Activated CD4-positive, alpha-beta T cell treated with anti-CD3 and anti-CD28 coated beads for 24 hours (primary cell): ENCODE results near the gene CACNA1I.

Experiments
- DNase-seq, 2 donors: peaks; one replicate each; pipeline ENCODE4 v3.0.0-alpha.2; 2020; ENCODE audit warnings: low read depth in 2 of 2

The CACNA1I gene

DNA sequence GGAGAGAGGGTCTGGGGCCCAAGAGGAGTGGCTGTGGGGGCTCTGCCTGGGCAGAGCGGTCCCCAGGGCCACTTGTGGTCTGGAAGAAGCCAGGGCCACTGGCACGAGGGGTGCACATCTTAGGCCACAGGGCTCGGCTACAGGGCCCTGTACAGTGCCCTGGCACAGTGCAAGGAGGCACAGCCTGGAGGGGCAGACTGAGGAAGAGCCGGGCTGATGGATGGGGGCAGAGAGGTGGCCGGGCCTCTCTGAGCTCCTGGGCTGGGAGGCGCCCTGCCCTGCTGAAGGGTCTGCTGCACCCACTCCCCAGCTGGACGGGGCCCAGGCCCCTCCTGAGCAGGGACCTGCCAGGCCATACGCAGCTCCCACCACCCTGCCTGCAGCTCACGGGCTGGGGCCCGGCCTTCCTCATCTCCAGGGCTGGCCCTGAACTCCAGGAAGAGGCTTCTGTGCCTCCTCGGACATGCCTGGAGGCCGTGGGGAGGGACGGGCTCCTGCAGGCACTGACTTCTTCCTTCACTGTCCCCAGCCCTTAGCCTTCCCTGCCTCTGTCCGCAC is 123.5 kb downstream of the CACNA1I start:
- no peak for DNase-seq

DNA sequence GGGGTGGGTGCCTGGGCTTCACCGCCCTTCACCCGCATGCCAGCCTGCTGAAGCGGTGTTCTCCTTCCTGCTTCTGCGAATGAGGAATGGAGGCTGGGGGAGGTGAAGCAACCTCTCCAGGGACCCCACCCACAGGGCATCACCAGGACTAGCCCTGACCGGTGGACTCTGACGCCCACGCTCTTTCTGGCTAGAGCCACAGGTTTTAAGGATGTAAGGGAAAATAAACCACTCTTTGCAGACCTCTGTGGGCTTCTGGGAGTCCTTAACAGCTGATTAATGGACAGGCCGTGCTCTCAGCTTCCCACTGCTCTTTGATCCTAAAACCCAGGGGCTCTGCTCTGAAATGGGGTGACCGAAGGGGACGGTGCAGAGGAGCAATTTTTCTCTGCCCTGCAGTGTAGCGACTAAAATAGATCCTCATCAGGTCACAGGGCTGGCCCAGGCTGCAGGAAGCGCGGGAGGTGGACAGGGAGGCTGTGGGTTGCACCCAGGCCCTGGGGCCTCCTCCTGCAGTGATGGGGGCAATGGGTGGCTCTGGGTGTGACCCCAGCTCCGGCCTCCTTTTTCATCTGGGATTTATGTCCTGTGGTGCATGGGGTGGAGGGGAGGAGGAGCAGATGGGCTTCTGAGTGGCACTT is 127.4 kb downstream of the CACNA1I start:
- no peak for DNase-seq

DNA sequence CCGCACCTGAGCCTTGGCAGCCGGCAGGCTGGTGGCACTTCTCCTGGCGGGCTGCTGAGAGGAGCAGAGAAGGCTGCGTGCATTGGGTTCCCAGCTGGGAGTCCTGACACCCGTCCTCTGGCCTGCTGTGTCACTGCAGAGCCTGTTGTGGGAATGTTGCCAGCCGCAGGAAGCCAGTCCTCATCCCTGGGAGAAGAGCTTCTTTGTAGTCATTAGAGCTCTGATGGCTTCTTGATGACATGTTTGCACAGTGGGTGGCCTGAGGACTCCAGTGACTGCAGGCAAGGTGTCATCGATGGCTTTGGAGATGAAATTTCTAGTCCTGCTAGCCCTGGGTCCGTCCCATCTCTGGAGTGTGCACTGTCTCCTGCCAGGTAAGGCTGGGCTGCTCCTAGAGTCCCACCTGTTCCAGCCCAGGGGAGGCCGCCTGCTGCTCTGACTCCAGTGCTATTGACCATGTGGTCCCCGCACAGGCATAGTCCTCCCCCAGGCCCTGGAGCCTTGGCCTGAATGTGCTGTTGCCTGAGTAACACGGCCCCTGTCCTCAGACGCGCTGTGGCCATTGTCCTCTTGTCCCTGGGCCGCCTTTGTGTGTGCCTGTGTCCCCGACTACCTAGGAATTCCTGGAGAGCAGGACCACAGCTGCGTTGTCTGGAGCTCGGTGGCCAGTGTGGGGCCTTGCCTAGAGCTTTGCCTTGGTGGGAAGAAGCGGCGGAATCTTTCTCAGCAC is 129.2 kb downstream of the CACNA1I start:
- no peak for DNase-seq

DNA sequence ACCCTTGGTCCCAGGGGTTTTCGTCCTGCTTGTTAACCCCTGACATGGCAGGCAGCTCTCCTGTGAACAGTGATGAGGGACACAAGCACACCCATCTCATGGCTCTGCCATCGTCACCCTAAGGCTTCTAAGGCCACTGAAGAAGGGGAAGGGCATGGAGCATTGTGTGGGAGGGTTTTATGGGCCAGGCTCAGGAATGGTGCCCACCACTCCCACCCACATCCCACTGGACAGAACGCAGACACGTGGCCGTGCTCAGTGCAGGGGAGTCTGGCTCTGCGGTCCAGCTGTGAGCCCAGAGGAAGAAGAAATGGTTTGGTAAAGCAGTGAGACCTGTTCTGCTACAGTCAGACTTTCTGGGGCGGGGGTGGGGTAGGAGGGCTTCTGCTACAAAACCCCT is 130.0 kb downstream of the CACNA1I start:
- DNase-seq: no peak

DNA sequence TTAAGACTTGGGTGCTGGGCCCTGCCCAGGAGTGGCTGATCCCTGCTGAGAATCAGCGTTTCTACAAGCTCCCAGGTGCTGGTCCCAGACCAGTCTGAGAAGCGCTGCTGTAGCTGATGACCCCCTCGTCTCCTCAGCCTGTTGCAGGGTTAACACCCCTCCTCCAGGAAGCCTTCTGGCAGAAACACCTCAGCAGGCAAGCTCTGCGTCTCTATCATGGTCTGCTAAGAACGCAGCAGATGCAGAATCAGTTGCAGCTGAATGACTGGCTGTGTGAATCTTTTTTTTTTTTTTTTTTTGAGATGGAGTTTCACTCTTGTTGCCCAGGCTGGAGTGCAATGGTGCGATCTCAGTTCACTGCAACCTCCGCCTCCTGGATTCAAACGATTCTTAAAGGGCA is 132.5 kb downstream of the CACNA1I start:
- DNase-seq: no peak

DNA sequence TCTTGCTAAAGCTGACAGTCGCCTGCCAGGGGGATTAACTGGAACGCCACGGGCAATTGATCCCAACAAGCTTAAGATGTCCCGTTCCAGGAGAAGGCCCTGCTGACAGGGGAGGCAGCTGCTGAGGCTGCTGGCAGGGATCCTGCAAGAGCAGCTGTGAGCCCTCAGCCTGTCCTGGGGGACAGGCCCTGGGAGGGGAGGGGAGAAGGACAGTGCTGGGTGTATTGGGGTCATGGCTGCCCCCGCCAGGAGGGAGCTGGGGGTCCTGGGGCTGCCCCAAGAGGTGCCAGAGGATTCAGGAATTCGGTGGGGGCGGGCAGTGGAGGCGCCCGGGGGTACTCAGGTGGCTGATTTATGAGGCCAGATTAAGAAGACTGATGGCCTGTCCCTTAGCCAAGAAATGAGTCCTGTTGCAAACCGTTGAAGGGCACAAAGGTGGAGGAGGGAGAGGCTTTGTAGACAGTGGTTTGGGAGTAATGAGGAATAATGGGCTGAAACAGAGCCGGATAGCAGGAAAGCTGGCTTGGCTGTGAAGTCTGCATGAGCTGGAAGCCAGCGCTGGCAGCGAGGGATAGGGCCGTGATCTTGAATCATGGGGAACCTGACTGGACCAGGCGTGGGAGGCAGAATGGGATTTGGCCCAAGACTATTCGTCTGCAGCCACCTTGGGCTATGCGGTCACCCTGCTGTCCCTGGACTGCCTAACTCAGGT is 133.5 kb downstream of the CACNA1I start:
- no peak for DNase-seq

DNA sequence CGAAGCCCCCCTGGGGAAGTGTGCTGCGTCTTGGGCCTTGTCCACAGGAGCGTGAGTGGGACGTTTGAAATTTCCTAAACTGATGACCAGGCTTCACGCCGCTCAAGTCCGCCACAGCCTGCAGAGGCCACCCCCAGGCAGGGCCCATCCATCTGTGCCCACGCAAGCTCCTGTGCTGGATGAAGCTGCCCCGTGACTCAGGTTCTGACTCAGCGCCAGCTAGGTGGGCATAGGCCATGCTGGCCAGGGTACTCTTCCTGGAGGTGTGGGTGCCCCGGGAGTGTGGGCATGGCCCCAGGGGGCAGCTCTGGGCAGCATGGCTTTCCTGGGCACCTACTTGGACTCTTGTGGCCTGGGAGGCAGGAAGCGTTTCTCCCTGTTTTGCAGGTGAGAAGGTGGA is 134.8 kb downstream of the CACNA1I start:
- DNase-seq: no peak

DNA sequence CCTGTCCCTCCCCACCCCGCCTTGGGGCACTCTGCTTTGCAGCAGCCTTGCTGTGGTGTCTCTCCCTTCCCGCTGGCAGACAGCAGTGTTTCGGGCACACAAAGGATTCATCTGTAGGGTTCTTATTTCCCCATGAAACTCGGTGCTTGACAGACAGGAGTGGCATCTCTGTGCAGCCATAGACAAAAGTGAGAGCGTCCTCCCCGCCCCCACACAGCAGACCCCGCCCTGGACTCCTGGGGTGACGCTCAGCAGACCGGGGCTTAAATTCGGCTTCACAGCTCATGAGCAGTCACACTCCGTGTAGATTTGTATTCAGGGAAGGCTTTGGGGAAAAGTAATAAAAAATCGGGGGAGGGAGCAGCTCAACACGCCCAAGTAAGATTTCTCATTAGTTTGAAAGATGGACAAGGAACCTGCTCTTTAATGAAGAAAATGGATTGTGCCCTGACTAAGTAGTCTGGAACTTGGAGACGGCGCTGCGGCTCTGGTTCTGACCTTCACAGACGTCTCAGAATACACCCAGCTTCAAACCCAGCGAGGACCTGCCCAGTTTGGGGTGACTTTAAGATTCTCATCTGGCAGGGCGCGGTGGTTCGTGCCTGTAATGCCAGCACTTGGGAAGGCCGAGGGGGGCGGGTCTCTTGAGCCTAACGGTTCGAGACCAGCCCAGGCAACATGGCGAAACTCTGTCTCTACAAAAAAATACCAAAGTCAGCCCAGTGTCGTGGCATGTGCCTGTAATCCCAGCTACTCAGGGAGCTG is 136.0 kb downstream of the CACNA1I start:
- DNase-seq: no peak

DNA sequence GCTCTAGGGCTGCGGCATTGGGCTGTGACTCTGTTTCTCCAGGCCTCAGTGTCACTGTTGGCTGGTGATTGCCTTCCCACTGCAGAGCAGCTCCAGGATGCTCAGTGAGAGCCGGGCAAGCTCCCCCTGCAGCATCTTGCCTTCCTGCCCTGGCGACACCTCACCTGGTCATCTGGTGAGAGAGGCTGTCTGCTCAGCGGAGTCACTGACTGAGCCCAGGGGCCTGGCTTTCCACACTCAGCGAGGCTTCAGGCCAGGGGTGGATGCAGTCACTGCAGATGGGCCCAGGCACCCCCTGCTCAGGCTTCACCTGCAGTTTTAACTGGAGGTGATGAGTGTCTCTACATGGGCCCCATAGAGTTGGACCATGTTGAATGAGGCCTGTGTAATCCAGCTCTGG is 136.8 kb downstream of the CACNA1I start:
- DNase-seq: no peak

DNA sequence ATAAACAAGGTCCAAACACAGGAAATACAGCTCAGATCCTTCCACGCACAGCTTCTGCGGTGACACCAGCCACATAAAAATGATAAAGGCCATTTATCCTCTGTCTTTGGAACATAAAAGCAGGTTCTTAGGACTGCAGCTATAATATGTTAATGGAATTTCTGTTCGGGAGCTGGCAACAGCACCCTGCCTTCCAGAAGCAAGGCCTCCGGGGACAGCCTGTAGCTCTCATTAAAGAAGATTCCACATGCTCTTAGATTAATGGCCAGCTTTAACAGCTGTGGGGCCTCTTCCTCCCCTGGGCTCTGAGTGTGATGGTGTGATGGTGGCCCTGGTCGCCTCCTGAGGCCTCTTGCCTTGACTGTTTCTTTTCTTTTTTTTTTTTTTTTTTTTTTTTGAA is 137.3 kb downstream of the CACNA1I start:
- no peak for DNase-seq

DNA sequence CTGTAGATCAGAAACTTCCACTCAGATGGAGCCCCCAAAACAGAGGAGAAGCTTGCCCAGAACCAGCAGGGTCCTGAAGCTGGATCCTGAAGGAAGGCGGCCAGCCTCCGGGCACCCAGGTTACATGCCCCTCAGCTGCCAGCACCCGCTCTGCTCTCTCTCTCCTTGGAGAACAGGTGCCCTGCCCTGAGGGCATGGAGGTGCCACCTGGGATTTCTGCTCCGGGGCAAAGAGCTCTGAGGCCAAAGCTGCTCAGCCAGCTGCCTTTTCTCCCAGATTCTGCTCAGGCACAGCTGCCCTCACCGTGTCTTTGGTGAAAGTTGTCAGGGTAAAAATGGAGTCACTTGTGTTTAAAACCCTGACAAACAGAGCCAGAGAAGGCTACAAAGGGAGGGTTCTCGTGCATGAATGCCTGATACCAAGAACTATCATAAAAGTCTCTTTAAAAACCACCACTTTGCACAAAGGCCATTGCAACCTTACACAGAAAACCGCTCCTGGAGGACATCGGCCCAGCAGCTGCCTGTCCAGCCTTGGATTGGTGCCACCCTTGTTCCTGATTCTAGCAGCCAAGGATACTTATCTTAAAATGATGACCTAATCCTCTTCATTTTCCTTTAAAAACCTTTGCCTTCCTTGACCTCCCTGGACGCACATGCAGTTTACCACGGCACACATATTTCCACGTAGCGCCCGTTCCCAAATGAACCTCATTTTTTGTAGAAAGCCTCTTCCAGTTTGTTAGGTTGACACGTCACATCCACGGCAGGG is 140.0 kb downstream of the CACNA1I start:
- DNase-seq: no peak

DNA sequence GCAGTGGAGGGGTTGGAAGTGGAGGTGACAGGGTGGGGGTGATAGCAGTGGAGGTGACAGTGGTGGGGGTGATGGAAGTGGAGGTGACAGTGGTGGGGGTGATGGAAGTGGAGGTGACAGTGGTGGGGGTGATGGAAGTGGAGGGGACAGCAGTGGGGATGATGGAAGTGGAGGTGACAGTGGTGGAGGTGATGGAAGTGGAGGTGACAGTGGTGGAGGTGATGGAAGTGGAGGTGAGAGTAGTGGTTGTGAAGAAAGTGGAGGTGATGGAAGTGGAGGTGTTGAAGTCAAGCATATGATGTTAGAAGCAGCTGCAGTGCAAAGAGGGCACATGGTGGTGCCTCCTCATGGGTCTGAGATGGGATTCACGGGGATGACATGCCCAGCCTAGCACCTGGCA is 141.5 kb downstream of the CACNA1I start:
- DNase-seq: no peak

DNA sequence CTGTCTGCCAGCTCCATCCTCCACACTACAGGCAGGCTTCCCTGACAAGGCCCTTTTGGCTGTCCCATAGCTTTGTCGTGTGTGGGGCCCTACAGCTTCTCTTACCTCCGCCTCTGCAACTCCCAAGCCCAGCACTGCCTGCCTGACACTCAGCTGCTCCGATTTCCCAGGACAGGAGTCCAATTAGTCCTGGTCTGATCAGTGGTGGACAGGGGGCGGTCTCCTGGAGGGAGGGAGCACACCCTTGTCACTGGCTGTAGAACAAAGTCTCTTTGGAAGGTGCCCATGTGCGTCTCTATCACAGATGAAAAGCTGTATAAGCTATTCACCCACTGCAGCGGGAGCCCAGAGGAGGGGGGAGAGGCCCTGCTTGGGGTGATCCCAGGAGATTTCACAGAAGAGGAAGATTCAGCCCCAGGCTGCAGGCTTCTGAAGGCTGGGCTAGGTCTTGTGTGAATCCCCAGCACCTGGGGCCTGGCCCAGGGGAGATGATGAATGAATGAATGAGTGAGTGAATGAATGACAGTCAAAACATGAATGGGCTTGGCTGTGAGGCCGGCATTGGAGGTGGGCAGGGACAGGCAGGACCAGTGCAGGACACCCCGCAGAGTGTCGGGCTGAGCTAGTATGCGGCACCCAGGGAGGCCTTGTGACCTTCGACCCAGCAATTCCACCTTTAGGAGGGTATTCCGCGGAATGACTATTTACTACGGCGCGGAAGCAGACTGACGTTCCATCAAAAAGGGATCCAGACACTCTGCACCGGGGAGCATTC is 142.4 kb downstream of the CACNA1I start:
- no peak for DNase-seq

DNA sequence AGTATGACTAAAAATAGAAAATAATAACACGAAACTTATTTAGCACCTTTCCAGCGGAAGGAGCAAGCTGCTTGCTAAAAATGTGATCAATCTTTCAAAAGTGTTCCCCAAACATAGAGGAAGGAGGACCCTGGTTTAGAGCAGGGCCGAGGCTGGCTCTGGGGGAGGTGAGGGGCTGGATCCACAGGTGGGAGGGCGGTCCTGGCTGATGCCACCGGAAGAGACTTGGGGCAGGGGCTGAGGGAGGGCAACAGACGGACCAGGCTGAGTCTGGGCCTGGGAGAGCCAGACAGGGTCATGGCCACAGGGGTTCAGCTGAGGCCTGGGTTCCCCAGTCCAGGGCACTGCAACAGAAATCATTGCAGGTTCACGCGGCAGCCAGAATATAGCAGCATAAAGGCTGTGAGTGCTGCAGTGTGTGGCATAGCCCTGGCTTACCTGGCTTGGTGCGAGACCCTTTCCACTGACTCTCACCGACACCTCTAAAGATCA is 143.3 kb downstream of the CACNA1I start:
- DNase-seq: no peak

DNA sequence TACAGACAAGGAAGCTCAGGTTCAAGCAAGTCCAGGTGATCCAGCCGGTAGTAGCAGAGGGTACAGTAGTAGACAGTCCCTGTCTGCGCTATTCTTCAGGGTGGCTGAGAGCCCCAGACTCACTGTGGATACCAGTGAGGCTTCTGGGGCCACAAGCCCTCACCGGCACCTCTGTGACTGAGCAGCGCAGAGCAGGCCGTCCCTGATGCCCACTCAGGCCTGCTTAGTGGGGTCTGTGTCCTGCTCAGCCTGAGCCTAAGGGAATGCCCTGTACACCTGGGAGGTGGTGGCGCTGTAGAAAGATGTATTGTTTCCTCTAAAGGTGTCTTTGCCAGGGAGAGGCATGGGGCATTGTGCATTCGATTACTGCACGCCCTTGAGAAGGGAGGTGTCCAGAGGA is 143.8 kb downstream of the CACNA1I start:
- DNase-seq: no peak

DNA sequence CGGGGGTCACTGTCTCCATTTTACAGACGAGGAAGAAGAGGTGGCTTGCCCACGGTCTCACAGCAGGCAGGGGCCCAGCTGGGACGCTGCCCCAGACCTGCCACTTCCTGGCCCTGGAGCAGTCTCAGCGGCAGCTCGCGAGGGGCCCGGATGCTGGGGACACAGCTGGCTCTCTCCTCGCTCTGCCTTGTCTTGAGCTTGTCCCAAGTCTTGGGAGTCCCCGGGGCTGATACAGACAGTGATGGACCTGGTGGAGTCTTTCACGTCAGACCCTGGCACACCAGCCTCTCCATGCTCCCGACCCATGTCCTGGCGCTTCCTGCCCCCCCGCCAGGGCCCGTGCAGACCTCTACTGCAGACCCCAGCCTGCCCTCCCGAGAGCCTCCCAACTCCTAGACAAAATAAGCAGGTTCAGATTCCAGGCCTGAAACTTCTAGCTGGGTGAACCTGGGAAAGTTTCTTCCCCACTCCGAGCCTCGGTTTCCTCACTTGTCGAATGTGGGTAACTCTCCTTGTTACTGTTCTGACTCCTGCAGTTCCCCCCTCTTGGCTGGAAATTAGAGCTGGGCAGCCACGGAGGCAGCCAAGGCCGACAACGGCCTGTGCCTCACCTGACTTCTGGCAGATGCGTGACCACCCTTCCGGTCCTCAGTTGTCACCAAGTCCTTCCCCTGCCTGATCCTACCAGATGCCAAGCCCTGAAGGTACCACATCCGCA is 145.4 kb downstream of the CACNA1I start:
- DNase-seq: no peak

DNA sequence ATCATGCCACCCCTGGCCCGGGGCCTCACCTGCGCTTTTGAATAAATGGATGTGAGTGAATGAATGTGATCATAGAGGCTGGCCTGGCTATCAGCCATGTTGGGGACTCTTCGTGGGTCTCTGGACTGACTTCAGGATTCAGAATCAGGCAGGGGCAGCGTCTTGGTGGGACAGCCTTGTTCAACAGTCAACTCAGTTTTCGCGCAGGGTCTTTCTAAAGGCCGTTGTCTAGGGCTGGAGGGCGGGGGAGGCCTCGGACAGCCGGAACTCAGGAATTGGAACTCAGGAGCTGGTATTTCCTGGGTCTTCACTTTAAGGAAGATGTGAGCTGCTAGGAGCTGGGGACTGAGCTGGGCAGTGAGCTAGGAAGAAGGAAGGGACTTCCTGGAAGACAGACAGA is 146.0 kb downstream of the CACNA1I start:
- DNase-seq: no peak

DNA sequence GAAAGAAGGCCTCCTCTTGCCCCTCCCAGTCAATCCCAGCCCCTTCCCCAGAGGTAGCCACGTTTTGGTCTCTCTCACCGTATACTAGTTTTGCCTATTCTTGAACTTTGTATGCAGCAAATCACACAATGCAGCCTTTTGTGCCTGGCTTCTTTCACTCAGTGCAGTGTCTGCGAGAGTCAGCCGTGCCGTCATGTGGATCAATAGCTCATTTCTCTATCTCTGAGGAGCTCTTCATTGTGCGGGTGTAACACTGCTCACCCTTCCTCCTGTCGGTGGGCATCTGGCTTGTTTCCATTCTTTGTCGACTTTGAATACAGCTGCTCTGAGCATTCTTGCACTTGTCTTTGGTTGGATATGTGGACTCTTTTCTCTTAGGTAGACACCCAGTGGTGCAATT is 146.5 kb downstream of the CACNA1I start:
- no peak for DNase-seq

DNA sequence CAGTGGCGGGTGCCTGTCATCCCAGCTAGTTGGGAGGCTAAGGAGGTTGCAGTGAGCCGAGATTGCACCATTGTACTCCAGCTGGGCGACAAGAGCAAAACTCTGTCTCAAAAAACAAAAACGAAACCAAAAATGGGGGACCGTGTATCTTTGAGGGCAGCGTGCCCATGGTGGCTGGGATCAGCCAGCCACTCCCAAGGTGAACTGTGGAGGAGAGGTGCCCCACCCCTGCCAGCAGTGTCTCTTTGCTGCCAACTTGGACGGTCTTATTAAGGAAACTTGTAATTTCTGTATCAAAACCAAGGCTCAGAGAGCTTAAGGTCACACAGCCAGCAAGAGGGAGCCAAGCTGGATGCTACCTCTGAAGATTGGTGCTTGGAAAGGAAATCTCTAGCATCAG is 147.7 kb downstream of the CACNA1I start:
- no peak for DNase-seq
